ENCODE measurements around the gene PFKFB3.
"Not testable (repeated sequence)": the region's sequence is repeated elsewhere in the genome, so short reads cannot be mapped to it uniquely, and the experiment has no call there.

The PFKFB3 gene

DNA sequence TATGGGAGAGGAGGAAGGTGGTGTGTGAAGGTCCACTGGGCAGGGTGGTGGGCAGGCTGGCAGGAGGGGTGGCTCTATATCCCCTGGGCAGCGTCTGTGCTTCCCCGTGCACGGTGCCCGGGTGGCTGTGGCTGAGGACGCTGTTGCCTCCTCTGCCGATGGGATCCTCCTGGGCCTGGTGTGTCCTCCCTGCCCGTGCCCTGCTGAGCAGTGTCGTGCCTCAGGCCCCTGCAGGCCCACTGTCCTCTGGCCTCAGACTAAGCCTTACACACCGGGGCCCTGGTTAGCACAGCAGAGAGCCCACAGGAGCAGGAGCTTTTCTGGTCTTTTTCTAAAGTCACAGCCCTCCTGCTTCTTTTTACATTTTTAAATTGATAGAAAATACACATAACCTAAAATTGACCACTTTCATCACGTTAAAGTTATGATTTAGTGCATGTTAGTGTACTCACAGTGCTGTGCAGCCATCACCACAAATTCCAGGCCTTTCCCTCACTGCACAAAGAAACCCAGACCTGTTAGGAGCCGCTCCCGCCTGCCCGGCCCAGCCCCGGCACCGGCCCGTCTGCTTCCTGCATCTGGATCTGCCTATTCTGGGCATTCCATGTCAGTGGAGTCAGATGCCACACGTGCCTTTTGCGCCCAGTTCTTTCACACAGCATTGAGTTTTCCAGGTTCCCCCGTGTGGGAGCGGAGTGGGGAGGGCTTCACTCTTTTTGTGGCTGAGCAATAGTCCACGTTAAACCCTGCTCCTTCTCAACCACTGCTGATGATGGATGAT lies 19.4 kb downstream of the PFKFB3 start:
- no peak for DNase-seq

DNA sequence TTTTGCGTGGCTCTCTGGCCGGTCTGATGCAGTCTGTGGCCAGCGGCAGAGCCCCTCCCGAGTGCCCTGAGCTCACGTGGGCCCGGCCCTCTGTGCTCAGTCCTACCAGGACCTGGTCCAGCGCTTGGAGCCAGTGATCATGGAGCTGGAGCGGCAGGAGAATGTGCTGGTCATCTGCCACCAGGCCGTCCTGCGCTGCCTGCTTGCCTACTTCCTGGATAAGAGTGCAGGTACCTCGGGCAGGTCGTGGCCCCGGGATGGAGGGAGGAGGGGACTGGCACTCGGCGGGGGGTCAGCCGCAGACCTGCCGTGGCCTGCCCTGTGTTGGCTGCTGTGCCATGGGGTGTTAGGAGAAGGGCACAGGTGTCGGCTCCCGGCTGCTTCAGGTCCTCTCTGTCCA lies 20.0 kb downstream of the PFKFB3 start:
- DNase-seq = no peak

DNA sequence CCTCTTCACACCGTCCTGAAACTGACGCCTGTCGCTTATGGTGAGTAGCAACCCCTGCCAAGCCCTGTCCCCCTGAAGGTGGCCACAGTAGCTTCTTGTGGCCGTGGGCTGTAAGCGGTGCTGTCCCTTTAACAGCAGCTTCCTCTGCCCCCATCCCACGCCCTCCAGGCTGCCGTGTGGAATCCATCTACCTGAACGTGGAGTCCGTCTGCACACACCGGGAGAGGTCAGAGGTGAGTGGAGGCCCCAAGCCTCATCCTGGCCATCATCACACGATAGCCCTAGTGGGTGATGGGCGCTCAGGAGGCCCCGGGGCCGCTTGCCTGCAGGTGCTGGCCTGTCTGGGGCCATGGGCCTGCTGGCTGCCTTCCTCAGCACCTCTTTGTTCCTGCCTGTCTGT lies 21.2 kb downstream of the PFKFB3 start:
- DNase-seq = no peak

DNA sequence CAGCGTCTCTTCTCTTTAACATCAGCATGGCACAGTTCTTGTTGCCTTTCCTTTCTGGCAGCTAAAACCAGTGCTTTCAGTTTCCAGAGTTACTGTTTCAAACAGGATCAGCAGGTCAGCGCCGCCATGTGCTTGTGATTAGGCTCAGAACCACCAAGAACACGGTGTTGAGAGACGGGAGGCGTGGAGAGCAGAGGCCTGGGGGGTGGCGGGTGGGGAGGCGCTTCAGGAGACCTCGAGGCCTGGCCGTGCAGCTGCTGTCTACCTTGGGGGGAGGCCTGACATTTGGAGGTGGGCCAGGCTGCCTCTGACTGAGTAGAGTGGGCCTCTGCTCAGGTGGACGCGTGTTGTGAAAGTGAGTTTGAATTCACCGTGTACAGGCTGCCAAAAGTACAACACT lies 22.0 kb downstream of the PFKFB3 start:
- no peak for DNase-seq

DNA sequence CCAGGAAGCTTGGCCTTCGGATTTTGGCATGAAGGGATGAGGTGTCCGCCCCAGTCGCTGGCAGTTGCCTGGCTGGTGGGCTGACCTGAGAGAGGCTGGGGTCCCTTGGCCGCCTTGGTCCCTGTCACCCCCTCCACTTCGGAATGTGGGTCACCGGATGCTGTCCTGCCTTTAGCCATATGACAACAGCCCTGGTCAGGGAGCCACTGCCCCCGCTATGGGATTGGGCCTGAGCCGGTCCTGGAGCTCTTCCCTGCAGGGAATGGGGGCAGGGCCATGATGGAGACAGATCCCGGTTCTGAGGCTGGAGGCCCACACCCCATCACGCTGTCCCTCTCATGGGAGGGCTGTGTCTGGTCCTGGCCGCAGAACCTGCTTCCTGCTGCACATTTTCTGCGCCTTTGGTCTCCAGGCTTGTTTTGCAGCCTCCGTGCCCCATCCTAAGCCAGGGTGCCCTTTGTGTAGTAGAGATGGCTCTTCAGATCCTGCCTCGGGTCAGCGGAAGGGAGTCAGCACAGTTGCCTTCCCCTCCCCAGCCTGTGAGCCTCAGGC lies 22.6 kb downstream of the PFKFB3 start:
- DNase-seq = no peak

DNA sequence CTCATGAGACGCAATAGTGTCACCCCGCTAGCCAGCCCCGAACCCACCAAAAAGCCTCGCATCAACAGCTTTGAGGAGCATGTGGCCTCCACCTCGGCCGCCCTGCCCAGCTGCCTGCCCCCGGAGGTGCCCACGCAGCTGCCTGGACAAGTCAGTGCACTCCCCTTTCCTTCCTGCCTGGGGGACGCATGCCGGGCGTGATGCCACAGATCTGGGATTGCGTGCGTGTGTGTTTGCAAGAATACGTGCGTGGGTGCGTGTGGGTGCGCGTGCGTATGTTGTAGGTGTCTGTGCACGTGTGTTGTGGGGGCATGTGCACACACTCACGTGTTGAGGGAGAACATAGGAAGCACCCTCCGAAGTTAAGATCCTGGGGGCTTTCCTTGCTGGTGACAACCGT lies 23.5 kb downstream of the PFKFB3 start:
- DNase-seq = no peak

DNA sequence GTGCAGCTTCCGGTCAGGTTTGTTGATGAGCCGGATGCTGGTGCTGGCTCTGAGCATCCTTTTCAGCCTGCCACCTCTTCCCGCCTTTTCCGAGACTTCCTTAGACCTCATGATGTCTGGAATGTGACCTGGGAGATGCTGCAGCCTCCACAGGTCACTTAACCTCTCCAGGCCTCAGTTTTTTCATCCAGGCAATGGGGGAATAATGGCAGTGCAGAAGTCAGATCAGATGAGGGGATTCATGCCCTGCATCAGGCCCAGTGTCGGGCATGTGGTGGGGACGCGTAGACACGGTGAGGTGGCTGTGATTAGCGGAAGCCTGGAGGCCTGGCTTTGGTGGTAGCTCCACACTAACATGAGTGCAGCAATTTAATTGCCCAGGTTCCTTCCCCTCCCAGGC lies 24.6 kb downstream of the PFKFB3 start:
- no peak for DNase-seq

DNA sequence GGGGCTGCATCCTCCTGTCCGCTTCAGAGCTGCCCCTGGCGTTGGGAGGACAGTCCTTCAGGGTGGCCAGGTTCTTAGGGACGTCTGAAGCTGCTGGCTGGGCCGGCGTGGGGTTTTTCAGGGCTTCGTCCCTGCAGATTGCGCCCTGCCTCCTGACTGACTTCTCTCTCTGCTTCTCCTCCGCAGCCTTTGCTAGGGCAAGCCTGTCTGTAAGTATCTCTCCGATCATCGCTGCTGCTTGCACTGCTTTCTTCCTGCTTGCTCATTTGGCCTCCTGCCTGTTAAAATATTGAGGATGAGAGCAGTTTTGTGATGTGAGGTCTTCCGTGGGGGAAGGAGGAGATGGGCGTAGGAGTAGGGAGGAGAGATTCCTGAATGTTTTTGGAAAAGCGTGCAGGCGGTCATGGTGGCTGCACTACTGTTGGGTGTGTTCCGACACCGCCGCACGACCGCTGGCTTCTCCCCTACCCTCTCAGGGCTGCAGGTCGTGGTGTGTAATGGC lies 25.3 kb downstream of the PFKFB3 start:
- DNase-seq = no peak

DNA sequence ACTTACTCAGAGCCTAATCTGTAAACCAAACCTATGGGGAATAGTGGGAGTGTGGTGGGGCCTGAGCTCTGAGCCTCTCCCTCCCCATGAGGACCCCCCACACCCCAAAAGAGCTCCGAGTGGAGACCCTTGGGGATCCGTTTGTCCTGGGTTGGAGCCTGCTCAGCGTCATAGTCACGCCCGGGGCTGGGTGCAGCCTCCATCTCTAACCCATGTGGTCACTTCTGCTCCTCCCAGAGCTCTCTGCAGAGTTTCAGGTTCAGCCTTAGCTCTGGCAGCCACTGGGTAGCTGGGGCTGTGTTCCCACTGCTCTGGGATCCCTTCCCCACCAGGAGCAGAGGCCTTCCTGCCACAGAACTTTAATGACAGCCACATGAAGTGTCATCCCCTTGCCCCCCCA lies 25.9 kb downstream of the PFKFB3 start:
- DNase-seq = no peak

DNA sequence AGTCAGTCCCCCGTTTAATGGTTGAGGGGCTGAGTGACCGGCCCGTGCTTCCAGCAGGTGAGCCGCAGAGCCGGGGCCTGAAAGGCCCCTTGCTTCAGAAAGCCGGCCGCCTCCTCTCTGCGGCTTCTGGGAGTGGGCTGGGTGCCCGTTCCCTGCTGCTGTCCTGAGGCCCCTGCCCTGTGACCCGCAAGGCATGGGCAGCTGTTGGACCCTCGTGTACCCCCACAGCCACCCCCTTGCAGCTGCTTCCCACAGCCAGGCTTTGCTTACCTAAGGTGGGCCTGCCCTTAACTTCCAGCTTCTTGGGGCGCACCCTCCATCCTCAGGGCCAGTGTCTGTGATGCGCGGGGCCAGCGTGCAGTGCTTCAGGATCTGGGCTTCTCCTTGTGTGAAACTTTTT lies 26.6 kb downstream of the PFKFB3 start:
- no peak for DNase-seq

DNA sequence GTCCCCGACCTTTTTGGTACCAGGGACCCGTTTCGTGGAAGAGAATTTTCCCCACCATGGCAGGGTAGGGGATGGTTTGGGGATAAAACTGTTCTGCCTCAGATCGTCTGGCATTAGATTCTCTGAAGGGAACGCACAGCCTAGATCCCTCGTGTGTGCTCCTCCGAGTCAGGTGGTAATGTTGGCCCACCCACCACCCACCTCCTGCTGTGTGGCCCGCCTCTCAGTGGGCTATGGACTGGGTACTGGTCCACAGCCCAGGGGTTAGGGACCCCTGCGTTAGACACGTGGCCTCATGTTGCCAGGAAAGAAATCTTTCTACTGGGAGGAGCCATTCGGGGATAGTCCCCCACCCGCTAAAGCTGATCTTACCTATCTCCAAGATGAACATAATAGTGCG lies 27.0 kb downstream of the PFKFB3 start:
- DNase-seq = no peak

DNA sequence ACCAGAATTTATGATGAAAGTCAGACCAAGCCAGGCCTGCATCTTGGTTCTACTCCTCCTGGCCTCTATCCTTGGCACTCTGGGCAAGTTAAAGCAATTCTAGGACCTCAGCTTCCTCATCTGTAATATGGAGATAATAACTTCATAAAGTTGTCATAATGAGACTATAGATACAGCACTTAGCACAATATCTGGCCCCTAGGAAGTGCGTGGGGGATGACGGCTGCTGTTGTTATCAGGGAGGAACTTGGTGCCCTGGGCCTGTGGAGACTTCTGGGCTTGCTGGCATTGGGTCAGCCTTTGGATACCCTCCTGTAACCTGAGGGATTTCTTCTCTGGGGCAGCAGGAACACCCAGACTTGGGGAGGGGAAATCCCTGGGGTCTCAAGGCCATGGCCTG lies 27.6 kb downstream of the PFKFB3 start:
- DNase-seq = no peak

DNA sequence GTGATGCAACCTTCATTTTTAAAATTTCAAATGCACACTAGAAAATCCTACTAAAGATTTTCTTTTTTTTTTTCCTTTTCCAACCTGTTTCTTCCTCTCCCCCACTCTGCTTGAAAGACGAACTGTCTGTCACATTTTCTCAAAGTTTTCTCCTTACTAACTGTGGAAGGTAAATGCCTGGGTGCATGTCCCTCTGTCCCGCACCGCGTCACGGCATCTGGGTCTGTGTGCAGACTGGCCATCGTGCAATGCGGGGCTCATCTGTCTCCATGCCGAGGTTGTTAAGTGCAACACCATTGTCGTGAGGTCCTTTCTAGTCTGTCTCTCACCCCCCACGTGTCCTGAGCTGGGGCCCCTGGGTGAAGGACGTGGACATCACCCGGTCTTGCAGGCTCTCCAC lies 28.4 kb downstream of the PFKFB3 start:
- DNase-seq = no peak

DNA sequence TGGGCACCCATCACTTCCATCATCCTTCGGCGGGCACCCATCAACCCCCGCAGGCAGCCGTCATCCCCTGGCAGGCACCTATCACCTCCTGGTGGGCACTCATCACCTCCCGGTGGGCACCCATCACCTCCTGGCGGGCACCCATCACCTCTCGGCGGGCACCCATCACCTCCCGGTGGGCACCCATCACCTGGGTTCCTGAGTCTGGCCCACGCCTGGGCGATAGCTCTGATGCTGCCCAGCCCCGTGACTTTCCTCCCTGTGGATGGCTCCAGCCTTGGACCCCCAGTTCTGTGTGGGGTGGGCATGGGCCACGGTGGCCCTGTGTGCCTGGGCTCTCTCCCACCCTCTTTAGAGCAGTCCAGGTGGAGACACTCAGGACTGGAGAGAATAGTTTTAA lies 29.0 kb downstream of the PFKFB3 start:
- DNase-seq = no peak

DNA sequence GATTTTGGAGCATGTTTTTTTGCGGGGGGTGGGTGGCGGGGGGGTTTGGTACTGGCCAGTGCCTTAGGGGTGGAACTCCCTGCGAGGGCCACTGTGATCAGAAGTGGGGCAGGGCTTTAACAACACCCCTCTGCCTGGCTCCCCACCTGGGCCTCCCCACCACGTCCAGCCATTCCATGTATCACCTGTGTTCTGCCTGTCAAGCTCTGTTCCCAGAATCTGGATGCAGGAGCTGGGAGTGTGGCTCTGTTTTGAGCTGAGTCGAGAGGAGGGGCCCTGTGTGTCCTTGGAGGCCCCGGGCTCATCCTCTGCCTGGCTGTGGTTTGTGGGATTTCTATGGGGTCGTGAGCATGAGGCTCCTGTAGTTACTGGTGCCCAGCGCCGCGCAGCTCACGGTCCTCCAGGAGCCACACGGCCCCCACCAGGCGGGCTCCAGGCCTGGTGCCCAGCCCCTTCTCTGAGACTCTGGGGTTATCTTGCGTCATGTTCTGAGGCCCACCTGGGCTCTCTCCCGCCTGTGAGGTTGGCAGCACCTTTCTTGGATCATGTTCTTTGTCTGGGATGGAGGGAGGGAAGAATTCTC lies 29.6 kb downstream of the PFKFB3 start:
- no peak for DNase-seq

DNA sequence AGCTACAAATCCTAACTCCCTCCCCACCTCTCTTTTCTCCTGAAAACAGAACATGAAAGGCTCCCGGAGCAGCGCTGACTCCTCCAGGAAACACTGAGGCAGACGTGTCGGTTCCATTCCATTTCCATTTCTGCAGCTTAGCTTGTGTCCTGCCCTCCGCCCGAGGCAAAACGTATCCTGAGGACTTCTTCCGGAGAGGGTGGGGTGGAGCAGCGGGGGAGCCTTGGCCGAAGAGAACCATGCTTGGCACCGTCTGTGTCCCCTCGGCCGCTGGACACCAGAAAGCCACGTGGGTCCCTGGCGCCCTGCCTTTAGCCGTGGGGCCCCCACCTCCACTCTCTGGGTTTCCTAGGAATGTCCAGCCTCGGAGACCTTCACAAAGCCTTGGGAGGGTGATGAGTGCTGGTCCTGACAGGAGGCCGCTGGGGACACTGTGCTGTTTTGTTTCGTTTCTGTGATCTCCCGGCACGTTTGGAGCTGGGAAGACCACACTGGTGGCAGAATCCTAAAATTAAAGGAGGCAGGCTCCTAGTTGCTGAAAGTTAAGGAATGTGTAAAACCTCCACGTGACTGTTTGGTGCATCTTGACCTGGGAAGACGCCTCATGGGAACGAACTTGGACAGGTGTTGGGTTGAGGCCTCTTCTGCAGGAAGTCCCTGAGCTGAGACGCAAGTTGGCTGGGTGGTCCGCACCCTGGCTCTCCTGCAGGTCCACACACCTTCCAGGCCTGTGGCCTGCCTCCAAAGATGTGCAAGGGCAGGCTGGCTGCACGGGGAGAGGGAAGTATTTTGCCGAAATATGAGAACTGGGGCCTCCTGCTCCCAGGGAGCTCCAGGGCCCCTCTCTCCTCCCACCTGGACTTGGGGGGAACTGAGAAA lies 30.4 kb downstream of the PFKFB3 start:
- DNase-seq = no peak

DNA sequence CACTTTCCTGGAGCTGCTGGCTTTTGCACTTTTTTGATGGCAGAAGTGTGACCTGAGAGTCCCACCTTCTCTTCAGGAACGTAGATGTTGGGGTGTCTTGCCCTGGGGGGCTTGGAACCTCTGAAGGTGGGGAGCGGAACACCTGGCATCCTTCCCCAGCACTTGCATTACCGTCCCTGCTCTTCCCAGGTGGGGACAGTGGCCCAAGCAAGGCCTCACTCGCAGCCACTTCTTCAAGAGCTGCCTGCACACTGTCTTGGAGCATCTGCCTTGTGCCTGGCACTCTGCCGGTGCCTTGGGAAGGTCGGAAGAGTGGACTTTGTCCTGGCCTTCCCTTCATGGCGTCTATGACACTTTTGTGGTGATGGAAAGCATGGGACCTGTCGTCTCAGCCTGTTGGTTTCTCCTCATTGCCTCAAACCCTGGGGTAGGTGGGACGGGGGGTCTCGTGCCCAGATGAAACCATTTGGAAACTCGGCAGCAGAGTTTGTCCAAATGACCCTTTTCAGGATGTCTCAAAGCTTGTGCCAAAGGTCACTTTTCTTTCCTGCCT lies 31.1 kb downstream of the PFKFB3 start:
- DNase-seq = no peak

DNA sequence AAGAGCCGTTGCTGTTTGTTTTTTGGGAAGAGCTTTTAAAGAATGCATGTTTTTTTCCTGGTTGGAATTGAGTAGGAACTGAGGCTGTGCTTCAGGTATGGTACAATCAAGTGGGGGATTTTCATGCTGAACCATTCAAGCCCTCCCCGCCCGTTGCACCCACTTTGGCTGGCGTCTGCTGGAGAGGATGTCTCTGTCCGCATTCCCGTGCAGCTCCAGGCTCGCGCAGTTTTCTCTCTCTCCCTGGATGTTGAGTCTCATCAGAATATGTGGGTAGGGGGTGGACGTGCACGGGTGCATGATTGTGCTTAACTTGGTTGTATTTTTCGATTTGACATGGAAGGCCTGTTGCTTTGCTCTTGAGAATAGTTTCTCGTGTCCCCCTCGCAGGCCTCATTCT lies 31.6 kb downstream of the PFKFB3 start:
- DNase-seq = no peak

DNA sequence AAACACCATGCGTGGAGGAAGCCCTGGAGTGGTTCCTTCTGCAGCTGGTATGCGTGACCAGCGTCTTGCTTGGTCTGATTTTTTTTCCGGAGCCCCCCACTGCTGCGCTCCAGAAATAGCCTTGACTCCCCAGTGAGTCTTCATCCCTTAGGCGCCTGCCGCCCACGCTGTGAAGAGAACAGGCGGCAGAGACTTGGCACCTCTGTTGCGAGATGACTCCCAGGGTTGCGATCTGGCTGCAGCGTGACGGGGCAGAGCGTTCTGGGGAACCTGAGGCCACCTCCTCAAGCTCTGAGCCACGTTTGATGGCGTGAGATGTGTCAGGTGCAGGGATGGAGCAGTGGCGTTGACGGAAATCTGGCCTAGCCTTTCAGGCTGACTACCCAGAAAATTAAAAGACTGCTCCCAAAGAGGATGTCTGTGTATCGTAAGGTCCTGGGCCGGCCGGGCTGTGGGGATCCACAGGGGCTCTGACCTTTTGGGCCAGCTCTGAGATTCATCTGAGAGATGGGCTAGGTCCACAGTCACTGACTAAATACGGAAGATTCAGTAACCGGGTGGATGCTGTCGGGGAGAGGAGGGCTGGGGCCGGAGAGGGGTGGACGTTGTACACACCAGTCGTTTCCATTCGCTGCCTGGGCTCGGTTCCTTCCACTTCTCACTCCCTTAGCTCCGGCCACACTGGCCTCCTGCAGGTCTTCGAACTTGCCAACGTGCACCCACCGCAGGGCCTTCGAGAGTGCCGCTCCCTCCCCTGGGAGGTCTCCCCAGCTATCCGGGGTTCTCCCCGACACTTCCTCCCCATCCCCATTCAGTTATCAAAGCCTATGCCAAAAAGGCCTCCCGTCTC lies 33.8 kb downstream of the PFKFB3 start:
- no peak for DNase-seq

DNA sequence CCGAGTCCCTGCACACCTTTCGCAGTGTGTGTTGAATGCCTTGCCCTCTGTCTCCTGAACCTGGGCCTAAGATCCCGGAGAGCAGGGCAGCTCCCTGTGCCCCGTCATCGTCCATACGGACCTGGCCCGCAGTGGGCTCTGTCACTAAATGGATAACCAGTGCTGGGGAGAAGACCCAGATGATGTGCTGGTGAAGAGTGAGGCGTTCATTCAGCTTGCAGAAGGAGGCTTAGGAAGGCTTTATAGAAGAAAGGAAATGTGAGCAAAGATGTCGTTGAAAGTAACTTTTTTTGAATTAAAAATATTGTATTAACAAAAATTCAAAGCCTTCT lies 34.4 kb downstream of the PFKFB3 start:
- DNase-seq = no peak

DNA sequence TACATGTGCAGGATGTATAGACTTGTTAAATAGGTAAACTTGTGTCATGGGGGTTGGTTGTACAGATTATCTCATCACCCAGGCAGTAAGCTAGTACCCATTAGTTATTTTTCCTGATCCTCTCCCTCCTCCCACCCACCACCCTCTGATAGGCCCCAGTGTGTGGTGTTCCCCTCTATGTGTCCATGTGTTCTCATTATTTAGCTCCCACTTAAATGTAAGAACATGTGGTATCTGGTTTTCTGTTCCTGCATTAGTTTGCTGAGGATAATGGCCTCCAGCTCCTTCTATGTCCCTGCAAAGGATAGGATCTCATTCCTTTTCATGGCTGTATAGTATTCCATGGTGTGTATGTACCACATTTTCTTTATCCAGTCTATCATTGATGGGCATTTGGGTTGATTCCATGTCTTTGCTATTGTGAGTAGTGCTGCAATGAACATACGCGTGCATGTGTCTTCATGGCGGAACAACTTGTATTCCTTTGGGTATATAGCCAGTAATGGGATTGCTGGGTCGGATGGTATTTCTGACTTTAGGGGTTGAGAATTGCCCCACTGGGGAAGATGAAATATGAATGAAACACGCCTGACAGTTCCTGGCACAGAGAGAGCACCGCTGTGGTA lies 36.0 kb downstream of the PFKFB3 start:
- not testable (repeated sequence) for DNase-seq

Measured in GDM1 (cell line).